Tibial artery (tissue), 4 donors: Measurements from ENCODE around the gene ACP7.

Experiments used
- DNase-seq, 2 donors: peaks; one replicate each; pipeline ENCODE4 v3.0.0-alpha.2; 2019
- H3K27ac ChIP-seq, 2 donors: fragments of 200-600 bp; sonication (generic) in 1 of 2; 1 replicate in 1 of 2; 2 replicates in 1 of 2; pipeline ENCODE4 v1.5.1; 2018 to 2019; ENCODE audit warnings: mild to moderate bottlenecking in 1 of 2
- H3K27me3 ChIP-seq, 2 donors: fragments of 200-600 bp; sonication (generic) in 1 of 2; one replicate each; pipeline versions ENCODE4 v1.5.1 to v1.6.0; 2016 to 2019
- H3K36me3 ChIP-seq, 3 donors: fragments of 200-600 bp; sonication (generic) in 2 of 3; one replicate each; pipeline ENCODE4 v1.5.1; 2016 to 2019; ENCODE audit warnings: mild to moderate bottlenecking in 2 of 3
- H3K4me1 ChIP-seq, 4 donors: fragments of 200-600 bp; sonication (generic) in 2 of 4; 1 replicate in 3 of 4; 2 replicates in 1 of 4; pipeline ENCODE4 v1.5.1; 2016 to 2019
- H3K4me3 ChIP-seq, 2 donors: fragments of 200-600 bp; sonication (generic) in 1 of 2; 1 replicate in 1 of 2; 2 replicates in 1 of 2; pipeline ENCODE4 v1.5.1; 2018 to 2019; ENCODE audit warnings: mild to moderate bottlenecking in 2 of 2
- H3K9me3 ChIP-seq, 3 donors: fragments of 200-600 bp; sonication (generic) in 1 of 3; one replicate each; pipeline ENCODE4 v1.5.1; 2016 to 2019
- intact Hi-C: fragments of 100-400 bp; cut with DNase I; formaldehyde crosslinking; loops from one replicate; pipeline ENCODE4 v1.15.0; 2023; ENCODE audit warnings: low total_unique reads
- TF ChIP-seq, protein P1 (sequence below), 2 experiments: fragments of 200-600 bp in 1 of 2; fragments of 450-650 bp in 1 of 2; IDR thresholded peaks; one replicate each; pipeline ENCODE4 v1.5.1; 2017 to 2019; ENCODE audit warnings: antibody characterized with exemption in 2 of 2, mild to moderate bottlenecking in 1 of 2, moderate library complexity in 1 of 2

ACP7 gene, protein sequence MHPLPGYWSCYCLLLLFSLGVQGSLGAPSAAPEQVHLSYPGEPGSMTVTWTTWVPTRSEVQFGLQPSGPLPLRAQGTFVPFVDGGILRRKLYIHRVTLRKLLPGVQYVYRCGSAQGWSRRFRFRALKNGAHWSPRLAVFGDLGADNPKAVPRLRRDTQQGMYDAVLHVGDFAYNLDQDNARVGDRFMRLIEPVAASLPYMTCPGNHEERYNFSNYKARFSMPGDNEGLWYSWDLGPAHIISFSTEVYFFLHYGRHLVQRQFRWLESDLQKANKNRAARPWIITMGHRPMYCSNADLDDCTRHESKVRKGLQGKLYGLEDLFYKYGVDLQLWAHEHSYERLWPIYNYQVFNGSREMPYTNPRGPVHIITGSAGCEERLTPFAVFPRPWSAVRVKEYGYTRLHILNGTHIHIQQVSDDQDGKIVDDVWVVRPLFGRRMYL

DNA sequence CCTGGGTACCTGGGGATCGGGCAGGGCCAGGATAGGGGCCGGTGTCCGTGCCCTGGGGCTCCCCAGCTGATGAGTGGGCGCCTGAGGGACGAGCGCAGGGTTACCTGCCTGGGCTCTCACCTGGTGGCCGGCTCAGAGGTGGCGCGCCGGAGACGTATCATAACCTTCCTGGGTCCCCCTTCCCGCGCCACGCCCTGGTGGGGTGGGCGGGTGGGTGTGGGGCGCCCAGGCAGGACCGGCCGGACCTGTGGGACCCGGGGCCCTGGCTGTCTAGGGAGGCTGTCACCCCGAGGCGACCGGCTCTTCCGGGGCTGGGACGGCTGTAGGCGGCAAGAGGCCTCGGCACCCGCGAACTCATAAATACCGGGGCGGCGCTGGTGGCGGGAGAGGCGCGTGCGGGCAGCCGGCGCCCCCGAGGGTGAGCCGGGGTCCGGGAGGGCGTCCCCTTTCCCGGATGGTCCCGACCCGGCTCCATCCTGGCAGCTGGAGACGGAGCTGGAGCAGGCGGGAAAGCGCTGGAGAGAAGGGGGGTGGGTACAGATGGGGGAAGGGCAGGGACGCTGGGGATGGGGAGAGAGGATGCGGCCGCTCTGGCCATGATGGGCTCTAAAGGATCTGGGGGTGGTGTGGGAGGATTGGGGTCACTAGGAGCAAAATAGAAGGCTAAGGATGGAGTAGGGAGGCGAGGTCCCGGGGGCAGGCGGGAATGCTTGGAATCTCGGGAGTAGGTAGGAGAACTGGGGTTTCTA is at the start of gene ACP7:
Gene ACP7, plus strand, starts transcription at position 386 of the 749 bp plus-strand sequence. CDS start 902 bp downstream, outside the sequence.
- peaks cover 0 to 69% of the 10 kb centered on the region in 2 donors for H3K27me3 ChIP-seq

DNA sequence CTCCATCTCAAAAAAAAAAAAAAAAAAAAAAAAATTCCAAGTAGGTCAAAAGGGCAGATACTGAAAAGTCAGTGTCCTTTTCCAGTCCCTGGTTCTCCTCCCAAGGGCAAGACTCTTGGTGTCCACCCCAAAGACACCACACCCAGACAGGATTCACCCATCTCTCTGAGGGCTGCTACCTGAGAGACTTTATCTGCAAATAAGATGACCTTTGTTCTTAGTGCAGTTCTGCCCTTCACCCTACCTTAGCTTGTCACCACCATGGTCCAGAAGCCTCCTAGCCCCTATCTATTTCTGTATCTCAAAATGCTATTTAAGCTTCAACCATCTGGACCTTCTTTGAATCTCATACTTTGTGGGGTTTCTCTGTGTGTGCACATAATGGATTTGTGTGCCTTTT is 47.6 kb upstream of the ACP7 start:
- H3K9me3 ChIP-seq: no peaks in the 10 kb centered on the region
- DNase-seq: no peak
- no peaks in the 10 kb centered on the region for H3K36me3 ChIP-seq
- H3K27me3 ChIP-seq: peaks cover 0 to 14% of the 10 kb centered on the region in 2 donors
- TF ChIP-seq, protein P1, sequence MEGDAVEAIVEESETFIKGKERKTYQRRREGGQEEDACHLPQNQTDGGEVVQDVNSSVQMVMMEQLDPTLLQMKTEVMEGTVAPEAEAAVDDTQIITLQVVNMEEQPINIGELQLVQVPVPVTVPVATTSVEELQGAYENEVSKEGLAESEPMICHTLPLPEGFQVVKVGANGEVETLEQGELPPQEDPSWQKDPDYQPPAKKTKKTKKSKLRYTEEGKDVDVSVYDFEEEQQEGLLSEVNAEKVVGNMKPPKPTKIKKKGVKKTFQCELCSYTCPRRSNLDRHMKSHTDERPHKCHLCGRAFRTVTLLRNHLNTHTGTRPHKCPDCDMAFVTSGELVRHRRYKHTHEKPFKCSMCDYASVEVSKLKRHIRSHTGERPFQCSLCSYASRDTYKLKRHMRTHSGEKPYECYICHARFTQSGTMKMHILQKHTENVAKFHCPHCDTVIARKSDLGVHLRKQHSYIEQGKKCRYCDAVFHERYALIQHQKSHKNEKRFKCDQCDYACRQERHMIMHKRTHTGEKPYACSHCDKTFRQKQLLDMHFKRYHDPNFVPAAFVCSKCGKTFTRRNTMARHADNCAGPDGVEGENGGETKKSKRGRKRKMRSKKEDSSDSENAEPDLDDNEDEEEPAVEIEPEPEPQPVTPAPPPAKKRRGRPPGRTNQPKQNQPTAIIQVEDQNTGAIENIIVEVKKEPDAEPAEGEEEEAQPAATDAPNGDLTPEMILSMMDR (IDR thresholded peaks at IDR 0.05): no peak
- H3K27ac ChIP-seq: no peak overlapping the region
- intact Hi-C loops: no loop called here
- no peak overlapping the region for H3K4me3 ChIP-seq
- peaks cover 0 to 19% (median 13%) of the 10 kb centered on the region in 4 donors for H3K4me1 ChIP-seq

More for the DNA sequence above, at the start of gene ACP7:
- H3K9me3 ChIP-seq: no peaks in the 10 kb centered on the region
- DNase-seq: no peak
- TF ChIP-seq, protein P1 (IDR thresholded peaks at IDR 0.05): no peak
- H3K36me3 ChIP-seq: no peaks in the 10 kb centered on the region
- intact Hi-C loops: no loop called here
- peaks cover 0 to 15% (median 9%) of the 10 kb centered on the region in 4 donors for H3K4me1 ChIP-seq
- no peak within 1 kb of the TSS for H3K4me3 ChIP-seq
- H3K27ac ChIP-seq: no peak within 1 kb of the TSS

- intact Hi-C loops: no loop called here
- Histone ChIP-seq H3K27me3 (peaks cover 0 to 14% of the 10 kb centered on the region in 2 donors), H3K27ac (no peak overlapping the region)
Observed at GRCh38 chr19:39037194-39037593, 47.0 kb upstream of the ACP7 start.

GRCh38 chr19:39038098-39038497 is 46.1 kb upstream of the ACP7 start:
- Histone ChIP-seq H3K27ac (no peak overlapping the region), H3K9me3 (no peaks in the 10 kb centered on the region), H3K27me3 (peaks cover 0 to 14% of the 10 kb centered on the region in 2 donors), H3K36me3 (no peaks in the 10 kb centered on the region), H3K4me3 (no peak overlapping the region), H3K4me1 (peaks cover 0 to 6% (median 2%) of the 10 kb centered on the region in 4 donors)
- no peak for DNase-seq
- TF ChIP-seq, protein P1 (IDR thresholded peaks at IDR 0.05): no peak
- intact Hi-C loops: loop anchor here (2.0 kb wide), 1 partner anchor 65 kb away; no protein-coding TSS in a partner anchor

More at GRCh38 chr19:39037194-39037593, 47.0 kb upstream of the ACP7 start:
- H3K4me3 ChIP-seq: no peak overlapping the region
- no peaks in the 10 kb centered on the region for H3K36me3 ChIP-seq
- DNase-seq: no peak
- TF ChIP-seq, protein P1 (IDR thresholded peaks at IDR 0.05): no peak
- peaks cover 0 to 14% (median 9%) of the 10 kb centered on the region in 4 donors for H3K4me1 ChIP-seq
- no peaks in the 10 kb centered on the region for H3K9me3 ChIP-seq

DNA sequence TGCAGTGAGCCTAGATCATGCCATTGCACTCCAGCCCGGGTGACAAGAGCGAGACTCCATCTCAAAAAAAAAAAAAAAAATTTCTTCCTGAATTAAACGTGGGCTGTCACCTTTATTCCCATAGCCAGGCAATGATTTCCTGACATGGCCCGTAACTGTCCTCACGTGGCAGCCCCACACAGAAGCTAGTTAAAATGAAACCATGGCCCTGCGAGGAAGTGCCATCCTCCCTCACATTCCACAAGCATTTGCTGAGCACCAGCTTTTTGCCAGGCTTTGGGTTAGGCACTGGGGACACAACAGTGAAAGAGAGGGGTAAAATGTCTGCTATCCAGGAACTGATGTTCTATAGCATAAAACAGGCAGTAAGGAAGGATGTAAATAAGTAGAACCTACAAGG is 38.7 kb upstream of the ACP7 start:
- intact Hi-C loops: no loop called here
- Histone ChIP-seq H3K9me3 (no peaks in the 10 kb centered on the region), H3K27ac (no peak overlapping the region)

More for the DNA sequence above, 38.7 kb upstream of the ACP7 start:
- Histone ChIP-seq H3K4me1 (no peaks in the 10 kb centered on the region), H3K27me3 (peaks cover 0 to 7% of the 10 kb centered on the region in 2 donors), H3K36me3 (no peaks in the 10 kb centered on the region), H3K4me3 (no peak overlapping the region)
- no peak for DNase-seq
- TF ChIP-seq, protein P1 (IDR thresholded peaks at IDR 0.05): no peak
